ENCODE results near the gene GMCL1.

GRCh38 chr2:69805887-69806286, 23.6 kb upstream of the GMCL1 start:
- TF ChIP-seq ZNF20 (CRISPR knock-in tag; IDR thresholded peaks at IDR 0.05) (no peak), DPF2 (CRISPR knock-in tag; IDR thresholded peaks at IDR 0.05; ENCODE audit: borderline replicate concordance, low read depth) (no peak), PHF8 (CRISPR knock-in tag; IDR thresholded peaks at IDR 0.05) (no peak)
